IMR-90 (cell line): ENCODE results near the gene UNC50. TPM values are rescaled to one million over a fixed set of nuclear protein-coding genes. Genes with fewer than 3 reads are reported as not detected.

Source experiments
- ATAC-seq: fragments of 200-7000 bp; cut with Tn5 transposase; 2 replicates; pipeline ENCODE4 v1.9.1; 2020; ENCODE audit warnings: low read depth, mild to moderate bottlenecking, moderate library complexity
- BruUV-seq: library from RNA; stranded (reverse); fragments of 400-500 nt; replicated peaks from 2 replicates; lab custom pipeline; 2021; lab: Mats Ljungman, UMichigan
- CTCF ChIA-PET: fragments of 300-600 bp; formaldehyde crosslinking; extraction: SDS; loops from one replicate; lab custom pipeline; 2021; ENCODE audit warnings: antibody characterized with exemption; lab: Yijun Ruan, JAX
- POLR2A ChIA-PET: fragments of 300-600 bp; sonication (Branson Sonifier 250); formaldehyde crosslinking; loops from one replicate; lab custom pipeline; 2022; ENCODE audit warnings: antibody characterized with exemption; ENCODE audit not compliant: unreplicated experiment; lab: Charles Lee
- DNase-seq: peaks from one replicate; pipeline ENCODE4 v3.0.0; 2013
- H2AFZ ChIP-seq: replicated peaks from 2 replicates; pipeline ENCODE3; 2013; ENCODE audit warnings: low read length, mild to moderate bottlenecking; ENCODE audit not compliant: poor library complexity
- H2AK5ac ChIP-seq: 2 replicates; pipeline ENCODE4 v1.6.1; 2013; ENCODE audit warnings: low read depth, low read length, inconsistent platforms
- H2AK9ac ChIP-seq: replicated peaks from 2 replicates; pipeline ENCODE3; 2013; ENCODE audit warnings: mild to moderate bottlenecking, low read depth, low read length, moderate library complexity; ENCODE audit not compliant: poor library complexity
- H2BK120ac ChIP-seq: 2 replicates; pipeline ENCODE4 v1.6.1; 2013; ENCODE audit warnings: low read depth, low read length, inconsistent platforms
- H2BK15ac ChIP-seq: 3 replicates; pipeline ENCODE4 v1.6.1; 2013; ENCODE audit warnings: low read depth, low read length, inconsistent platforms
- H2BK20ac ChIP-seq: 2 replicates; pipeline ENCODE4 v1.6.1; 2013; ENCODE audit warnings: low read depth, mild to moderate bottlenecking, inconsistent platforms, low read length, moderate library complexity
- H2BK5ac ChIP-seq: 2 replicates; pipeline ENCODE4 v1.6.1; 2013; ENCODE audit warnings: mild to moderate bottlenecking, low read depth, low read length, inconsistent platforms; ENCODE audit not compliant: poor library complexity, severe bottlenecking
- H3K14ac ChIP-seq: replicated peaks from 2 replicates; pipeline ENCODE4 v1.6.1; 2013; ENCODE audit warnings: low read depth, low read length, inconsistent platforms
- H3K18ac ChIP-seq: 2 replicates; pipeline ENCODE4 v1.6.1; 2013; ENCODE audit warnings: low read depth, low read length, control low read depth
- H3K23ac ChIP-seq: 2 replicates; pipeline ENCODE4 v1.6.1; 2013; ENCODE audit warnings: low read depth, low read length, inconsistent platforms
- H3K27ac ChIP-seq: 2 replicates; pipeline ENCODE4 v1.5.1; 2013; ENCODE audit warnings: mild to moderate bottlenecking, control low read depth, low read length; ENCODE audit not compliant: insufficient read depth
- H3K27me3 ChIP-seq: 2 replicates; pipeline ENCODE4 v1.6.1; 2013; ENCODE audit warnings: low read length; ENCODE audit not compliant: control insufficient read depth, insufficient read depth
- H3K36me3 ChIP-seq: 2 replicates; pipeline ENCODE4 v1.6.1; 2013; ENCODE audit warnings: low read length, mixed read lengths; ENCODE audit not compliant: control insufficient read depth, insufficient read depth
- H3K4ac ChIP-seq: 2 replicates; pipeline ENCODE4 v1.6.1; 2013; ENCODE audit warnings: low read depth, low read length, inconsistent platforms
- H3K4me1 ChIP-seq: 2 replicates; pipeline ENCODE4 v1.6.1; 2013; ENCODE audit warnings: low read length, mixed read lengths; ENCODE audit not compliant: control insufficient read depth, insufficient read depth
- H3K4me2 ChIP-seq: 2 replicates; pipeline ENCODE4 v1.6.1; 2013; ENCODE audit warnings: low read depth, mild to moderate bottlenecking, control low read depth, low read length, moderate library complexity
- H3K4me3 ChIP-seq: 2 replicates; pipeline ENCODE4 v1.5.1; 2013; ENCODE audit warnings: low read depth, mild to moderate bottlenecking, control low read depth, low read length, moderate library complexity; ENCODE audit not compliant: insufficient read depth
- H3K56ac ChIP-seq: 2 replicates; pipeline ENCODE4 v1.6.1; 2013; ENCODE audit warnings: low read length, inconsistent platforms; ENCODE audit not compliant: insufficient read depth; ENCODE audit errors: extremely low read depth
- H3K79me1 ChIP-seq, 2 experiments: 2 replicates each; pipeline ENCODE4 v1.6.1; 2013; ENCODE audit warnings: low read length in 2 of 2, inconsistent platforms in 1 of 2, low read depth in 1 of 2
- H3K9ac ChIP-seq: 2 replicates; pipeline ENCODE4 v1.6.1; 2013; ENCODE audit warnings: low read depth, low read length, control low read depth
- H3K9me1 ChIP-seq: 2 replicates; pipeline ENCODE4 v1.6.1; 2013; ENCODE audit warnings: low read length, inconsistent platforms; ENCODE audit not compliant: insufficient read depth
- H3K9me3 ChIP-seq: 2 replicates; pipeline ENCODE4 v1.6.1; 2013; ENCODE audit warnings: low read length; ENCODE audit not compliant: control insufficient read depth, insufficient read depth
- H4K20me1 ChIP-seq: 2 replicates; pipeline ENCODE4 v1.6.1; 2013; ENCODE audit warnings: low read length, inconsistent platforms; ENCODE audit not compliant: insufficient read depth
- H4K5ac ChIP-seq: 2 replicates; pipeline ENCODE4 v1.6.1; 2013; ENCODE audit warnings: mild to moderate bottlenecking, low read depth, low read length, control low read depth
- H4K8ac ChIP-seq, 2 experiments: 2 replicates each; pipeline ENCODE4 v1.6.1; 2013; ENCODE audit warnings: low read depth in 2 of 2, low read length in 2 of 2, control low read depth in 1 of 2, inconsistent platforms in 1 of 2
- H4K91ac ChIP-seq: 2 replicates; pipeline ENCODE4 v1.6.1; 2013; ENCODE audit warnings: low read depth, low read length, inconsistent platforms; ENCODE audit not compliant: insufficient read depth
- CHD1 ChIP-seq: IDR thresholded peaks from 2 replicates; pipeline ENCODE4 v1.6.1; 2012; ENCODE audit warnings: low read depth, low read length, improper control_type of control experiment
- CTCF ChIP-seq: conservative IDR thresholded peaks from 2 replicates; pipeline ENCODE4 v1.5.1; 2012; ENCODE audit warnings: mild to moderate bottlenecking, low read depth, low read length, improper control_type of control experiment
- WGBS, 2 experiments: methylation state at CpG; one replicate each; pipeline versions ENCODE4 v1.1.5 to v1.1.7; 2013; ENCODE audit warnings: missing lambda C conversion rate in 2 of 2; ENCODE audit not compliant: insufficient read length in 1 of 2; ENCODE audit errors: extremely low coverage in 2 of 2; 5-methylcytosine and 5-hydroxymethylcytosine counted together
- dilution Hi-C: fragments of 300-500 bp; cut with HindIII; formaldehyde crosslinking; loops from one replicate; pipeline ENCODE4 v1.14.3; 2018; ENCODE audit warnings: low sequenced_read_pairs; ENCODE audit not compliant: unreplicated experiment
- in situ Hi-C: fragments of 300-500 bp; cut with MboI; formaldehyde crosslinking; loops from 3 replicates; pipeline ENCODE4 v1.14.3; 2019; ENCODE audit warnings: low sequenced_read_pairs, inconsistent platforms, mixed read lengths
- intact Hi-C: fragments of 100-400 bp; cut with micrococcal nuclease; formaldehyde crosslinking; loops from 2 replicates; pipeline ENCODE4 v1.10.0; 2022
- polyA plus RNA-seq, 3 experiments: library from polyadenylated mRNA; depleted of rRNA; stranded (reverse); fragments of >200 nt; gene quantifications; 2 replicates each; pipeline ENCODE4 v1.2.3, GENCODE V29; 2012; ENCODE audit warnings: low replicate concordance in 1 of 3
- total RNA-seq: library from RNA; depleted of rRNA; stranded (reverse); fragments of >200 nt; gene quantifications from 2 replicates; pipeline ENCODE4 v1.2.3, GENCODE V29; 2012

UNC50 gene
- total and polyA plus RNA-seq, 2 of the 4 experiments (the other 2 are of a cell fraction): 18.3 to 34.1 TPM

GRCh38 chr2:98608962-98609604 lies 694 bp downstream of the UNC50 start:
- Histone ChIP-seq H2BK120ac (peak overlapping the region; percentile 10; the same call in 1 of the 2 replicates), H3K79me1 (peaks cover 58 to 76% of the 10 kb centered on the region in 2 experiments), H3K4me2 (peak overlapping the region; percentile 95), H3K9me1 (peaks cover 6% of the 10 kb centered on the region; the same call in 1 of the 2 replicates), H3K4me3 (peak overlapping the region; percentile 93), H3K27ac (peak overlapping the region; percentile 96), H2BK5ac (peak overlapping the region; percentile 82), H3K27me3 (no peaks in the 10 kb centered on the region), H2AK5ac (peak overlapping the region; percentile 0; the same call in 1 of the 2 replicates), H2BK15ac (no peak overlapping the region), H3K18ac (peak overlapping the region; percentile 59), H3K56ac (peak overlapping the region; percentile 86), H3K9me3 (no peaks in the 10 kb centered on the region), H3K4me1 (peaks cover 12% of the 10 kb centered on the region), H2AFZ (peak overlapping the region; percentile 100), H4K8ac (peak overlapping the region; percentile 84 to 97), H3K4ac (peak overlapping the region; percentile 91), H4K5ac (peak overlapping the region; percentile 73), H3K23ac (peak overlapping the region; percentile 97), H2AK9ac (peak overlapping the region; percentile 93), H3K9ac (peak overlapping the region; percentile 93), H4K20me1 (peaks cover 12% of the 10 kb centered on the region; the same call in 1 of the 2 replicates), H2BK20ac (no peak overlapping the region), H3K14ac (peak overlapping the region; percentile 86), H3K36me3 (peaks cover 19% of the 10 kb centered on the region), H4K91ac (peak overlapping the region; percentile 85)
- WGBS, 2 experiments: 1% methylated on average over 10 of the region's 29 CpGs; no CpG with 5 or more reads in 1 of the 2 experiments
- intact Hi-C loops (loop anchor here (2.0 to 10.0 kb wide), 2 partner anchors 164 to 196 kb away; partner anchors contain the start of gene INPP4A), dilution Hi-C loops (no loop called here), in situ Hi-C loops (no loop called here)
- ChIA-PET POLR2A (no interaction called here), CTCF (no interaction called here)
- ATAC-seq (peak; percentile 55), DNase-seq (peak; percentile 58)
- BruUV-seq: no TSS peak
- TF ChIP-seq CTCF (0 out of 2 replicates have a peak, but pooled peaks have one; percentile 7), CHD1 (no peak)
